Measurements from ENCODE around the gene MCF2L.
A peak's percentile ranks its signal among the peaks of the same experiment; 100 is the strongest.

Gene MCF2L

GRCh38 chr13:112963641-112964040 lies 5.4 kb upstream of the MCF2L start:
- DNase-seq (ENCODE audit: low read depth in 4 of 4, low spot score in 1 of 4), result no peak

- no peak for DNase-seq (ENCODE audit: low read depth in 4 of 4, low spot score in 1 of 4)
These were observed 4.0 kb upstream of the MCF2L start for GRCh38 chr13:112964971-112965492.

DNA sequence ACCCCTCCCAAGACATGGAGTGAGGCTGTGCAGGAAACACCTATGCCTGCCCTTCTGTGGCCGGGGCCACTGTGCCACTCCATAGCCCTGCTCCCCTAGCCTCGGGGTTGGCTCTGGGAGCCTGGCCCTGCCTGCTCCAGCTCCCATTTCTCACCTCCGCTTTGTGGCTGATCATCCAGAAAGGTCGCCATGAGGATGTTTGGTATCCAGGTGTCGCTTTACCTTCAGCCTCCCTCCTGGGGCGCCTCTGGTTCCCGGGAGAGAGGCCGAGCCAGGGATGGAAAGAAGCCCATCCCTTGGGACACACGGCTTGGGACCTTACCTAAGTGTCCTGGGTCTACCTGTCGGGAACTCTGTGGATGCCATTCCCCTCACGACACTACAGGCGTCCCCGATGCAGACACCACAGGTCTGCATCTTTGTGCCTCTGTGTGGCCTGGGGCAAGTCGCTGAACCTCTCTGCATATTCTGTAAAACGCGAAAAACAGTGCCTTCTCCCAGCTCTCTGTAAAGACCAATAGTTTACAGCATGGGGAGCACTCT lies 3.4 kb upstream of the MCF2L start:
- DNase-seq (ENCODE audit: low read depth in 4 of 4, low spot score in 1 of 4), result no peak

DNA sequence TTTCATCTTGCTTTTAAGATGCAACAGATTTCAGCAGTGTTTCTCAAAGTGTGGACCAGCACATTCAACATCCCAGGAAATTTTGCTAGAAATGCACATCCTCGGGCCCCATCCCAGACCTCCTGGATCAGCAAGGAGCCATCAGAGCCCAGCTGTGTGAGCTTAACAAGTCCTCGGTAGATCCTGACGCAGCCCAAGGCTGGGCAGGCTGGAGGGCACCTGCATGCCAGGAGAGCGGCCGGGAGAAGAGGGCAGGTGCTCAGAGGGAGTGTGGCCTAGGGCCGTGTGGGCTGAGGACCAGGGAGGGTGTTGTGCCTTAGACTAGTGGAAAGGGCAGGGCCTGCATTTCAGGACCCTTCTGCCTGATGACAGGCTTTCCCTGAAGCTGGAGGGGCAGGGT lies 2.2 kb upstream of the MCF2L start:
- DNase-seq (ENCODE audit: low read depth in 4 of 4, low spot score in 1 of 4), result no peak

DNA sequence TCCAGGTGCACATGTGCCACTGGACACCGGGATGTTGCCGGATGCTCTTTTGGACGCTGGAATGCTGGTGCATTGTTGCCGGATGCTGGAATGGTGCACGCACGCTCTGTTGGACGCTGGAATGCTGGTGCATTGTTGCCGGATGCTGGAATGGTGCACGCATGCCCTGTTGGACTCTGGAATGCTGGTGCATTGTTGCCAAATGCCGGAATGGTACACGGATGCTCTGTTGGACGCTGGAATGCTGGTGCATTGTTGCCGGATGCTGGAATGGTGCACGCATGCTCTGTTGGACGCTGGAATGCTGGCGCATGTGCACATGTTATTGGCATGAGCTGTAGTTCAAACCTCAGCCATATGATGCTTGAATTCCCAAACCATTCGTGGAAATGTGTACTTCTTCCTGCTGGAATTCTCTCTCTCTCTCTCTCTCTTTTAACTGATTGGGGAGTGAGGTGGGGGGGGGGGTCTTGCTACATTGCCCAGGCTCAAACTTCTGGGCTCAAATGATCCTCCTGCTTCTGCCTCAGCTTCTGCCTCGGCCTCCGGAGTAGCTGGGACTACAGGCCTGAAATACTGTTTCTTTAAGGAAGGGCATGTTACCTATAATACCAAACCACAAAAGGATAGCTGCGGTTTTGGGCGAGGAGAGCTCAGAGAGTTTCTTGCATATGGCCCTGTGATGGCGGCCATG lies 1.2 kb upstream of the MCF2L start:
- DNase-seq (ENCODE audit: low read depth in 4 of 4, low spot score in 1 of 4), result no peak

- peak in 2 of 4 experiments; percentile 22 to 25 for DNase-seq (ENCODE audit: low read depth in 4 of 4, low spot score in 1 of 4)
These were observed 569 bp upstream of the MCF2L start for GRCh38 chr13:112968380-112968909.

- no peak for DNase-seq (ENCODE audit: low read depth in 4 of 4, low spot score in 1 of 4)
These were observed 801 bp downstream of the MCF2L start for GRCh38 chr13:112969692-112970338.

- no peak for DNase-seq (ENCODE audit: low read depth in 4 of 4, low spot score in 1 of 4)
These were observed 1.7 kb downstream of the MCF2L start for GRCh38 chr13:112970552-112971287.

GRCh38 chr13:112971288-112971643 lies 2.3 kb downstream of the MCF2L start:
- DNase-seq (ENCODE audit: low read depth in 4 of 4, low spot score in 1 of 4), result no peak

DNA sequence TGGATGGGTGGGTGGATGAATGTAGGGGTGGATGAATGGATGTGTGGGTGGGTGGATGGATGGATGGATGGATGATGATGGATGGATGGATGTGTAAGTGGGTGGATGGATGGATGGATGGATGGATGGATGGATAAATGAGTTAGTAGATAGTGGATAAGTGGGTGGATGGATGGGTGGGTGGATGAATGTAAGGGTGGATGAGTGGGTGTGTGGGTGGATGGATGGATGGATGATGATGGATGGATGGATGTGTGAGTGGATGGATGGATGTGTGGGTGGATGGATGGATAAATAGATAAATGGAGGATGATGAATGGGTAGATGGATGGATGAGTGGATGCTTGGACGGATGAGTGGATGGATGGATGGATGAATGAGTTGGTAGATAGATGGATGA lies 3.2 kb downstream of the MCF2L start:
- no peak for DNase-seq (ENCODE audit: low read depth in 4 of 4, low spot score in 1 of 4)

DNA sequence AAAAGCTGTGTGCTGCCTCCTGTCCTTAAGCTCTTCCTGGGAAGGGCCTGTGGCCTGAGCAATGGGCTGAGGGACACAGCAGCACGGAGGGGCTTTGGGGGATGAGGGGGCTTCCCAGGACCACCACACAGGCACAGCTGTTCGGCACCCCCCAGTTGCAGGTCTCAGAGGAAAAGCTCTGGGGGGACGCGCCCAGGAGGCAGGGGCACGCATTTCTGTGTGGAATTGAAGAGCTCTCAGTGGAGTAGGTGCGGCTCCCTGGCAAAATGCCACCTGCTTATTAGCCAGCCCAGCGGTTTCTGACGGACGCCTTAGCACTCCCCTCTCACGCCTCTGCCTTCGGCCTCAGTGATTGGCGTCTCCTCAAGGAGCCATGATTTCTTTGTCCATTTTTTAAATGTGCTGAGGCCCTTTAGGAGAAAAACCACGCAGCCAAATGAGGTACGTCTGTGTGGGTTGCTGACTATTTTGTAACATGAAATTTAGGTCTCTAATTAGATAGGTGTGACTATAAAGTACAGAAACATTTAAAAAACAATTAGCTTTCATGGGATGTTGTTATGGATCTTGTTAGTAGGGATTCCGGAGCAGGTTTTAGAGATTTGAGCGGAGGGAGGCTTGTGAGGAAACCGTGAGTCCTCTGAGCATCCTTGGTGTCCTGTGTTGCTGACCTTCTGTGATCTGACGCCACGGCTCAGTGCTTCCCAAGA lies 4.0 kb downstream of the MCF2L start:
- DNase-seq (ENCODE audit: low read depth in 4 of 4, low spot score in 1 of 4), result no peak

DNA sequence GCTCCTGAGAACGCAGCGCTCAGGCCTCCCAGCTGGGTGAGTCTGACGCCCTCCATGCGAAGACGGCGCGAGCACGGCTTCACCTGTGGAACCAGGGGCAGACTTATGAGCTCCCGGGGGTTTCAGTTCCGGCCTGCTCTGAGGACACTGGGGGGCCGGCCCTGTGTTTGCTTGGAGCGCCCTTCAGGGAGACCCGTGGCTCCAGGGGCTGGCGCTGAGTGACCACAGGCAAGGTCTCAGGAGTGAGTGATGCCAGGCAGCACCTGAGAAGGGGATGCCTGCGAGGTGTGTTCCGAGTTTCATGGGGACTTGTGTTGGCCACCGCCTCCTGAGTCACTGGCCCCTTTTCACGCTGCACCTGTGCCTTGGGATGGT lies 4.5 kb downstream of the MCF2L start:
- DNase-seq (ENCODE audit: low read depth in 4 of 4, low spot score in 1 of 4), result no peak

- DNase-seq (ENCODE audit: low read depth in 4 of 4, low spot score in 1 of 4), result no peak
These were observed 5.1 kb downstream of the MCF2L start for GRCh38 chr13:112974125-112974524.

- no peak for DNase-seq (ENCODE audit: low read depth in 4 of 4, low spot score in 1 of 4)
These were observed 5.7 kb downstream of the MCF2L start for GRCh38 chr13:112974671-112975070.

GRCh38 chr13:112975401-112975939 lies 6.5 kb downstream of the MCF2L start:
- no peak for DNase-seq (ENCODE audit: low read depth in 4 of 4, low spot score in 1 of 4)

DNA sequence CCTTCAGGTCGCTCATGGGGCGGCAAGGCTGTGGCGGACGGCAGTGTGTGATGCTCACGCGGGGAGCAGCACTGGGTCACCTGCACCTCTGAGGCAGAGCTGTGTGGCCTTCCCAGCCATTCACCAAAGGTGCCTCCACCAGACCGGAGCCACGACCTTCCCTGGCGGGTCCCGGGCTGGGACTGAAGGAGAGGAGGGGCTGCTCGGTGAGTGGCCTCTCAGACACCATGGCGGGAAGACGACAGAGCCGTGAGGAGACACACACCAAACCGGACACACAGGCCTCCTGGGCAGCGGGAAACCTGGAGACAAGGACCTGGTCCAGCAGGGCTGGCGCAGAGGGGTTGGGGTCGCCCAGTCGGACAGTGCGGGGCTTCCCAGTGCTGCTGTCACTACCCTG lies 7.5 kb downstream of the MCF2L start:
- no peak for DNase-seq (ENCODE audit: low read depth in 4 of 4, low spot score in 1 of 4)

- DNase-seq (ENCODE audit: low read depth in 4 of 4, low spot score in 1 of 4), result no peak
These were observed 8.1 kb downstream of the MCF2L start for GRCh38 chr13:112977091-112977490.

- DNase-seq (ENCODE audit: low read depth in 4 of 4, low spot score in 1 of 4), result no peak
These were observed 8.5 kb downstream of the MCF2L start for GRCh38 chr13:112977525-112977924.

DNA sequence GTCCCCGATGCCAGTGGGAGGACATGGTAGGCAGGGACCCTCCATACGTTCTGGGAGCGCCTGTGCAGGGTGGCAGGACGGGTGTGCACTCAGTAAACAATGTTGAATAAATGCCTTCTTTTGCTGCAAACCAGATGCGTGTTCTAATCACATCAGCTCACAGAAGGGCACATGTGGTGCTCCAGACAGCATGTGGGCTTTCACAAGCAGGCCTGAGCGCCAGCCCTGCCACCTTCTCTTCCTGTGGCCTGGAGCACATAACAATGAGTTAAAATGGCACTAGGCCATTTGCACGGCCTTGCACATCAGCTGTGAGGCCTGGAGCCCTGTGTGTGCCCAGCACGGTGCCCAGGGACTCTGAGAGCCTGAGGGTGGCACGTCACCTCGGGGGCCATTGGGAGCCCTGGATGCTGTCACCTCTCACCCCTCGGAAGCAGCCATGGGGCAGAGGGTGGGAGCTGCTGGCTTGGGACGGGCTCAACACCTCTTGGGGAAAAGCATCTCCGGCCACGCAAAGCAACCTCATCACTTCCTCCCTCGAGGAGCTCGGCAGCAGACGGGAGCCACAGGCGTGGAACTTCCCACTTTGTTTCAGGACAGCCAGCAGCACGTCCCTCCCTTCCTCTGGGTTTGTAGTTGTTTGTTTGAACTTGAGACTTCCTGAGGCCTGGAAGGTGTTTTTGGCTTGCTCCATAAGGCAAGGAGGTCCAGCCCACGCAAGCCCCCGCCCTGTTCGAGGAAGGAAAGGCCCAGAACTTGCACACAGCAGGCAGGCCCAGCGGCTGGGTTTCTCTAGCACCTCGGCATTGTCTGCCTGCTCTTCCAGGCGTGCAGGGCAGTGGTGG lies 9.8 kb downstream of the MCF2L start:
- no peak for DNase-seq (ENCODE audit: low read depth in 4 of 4, low spot score in 1 of 4)

DNA sequence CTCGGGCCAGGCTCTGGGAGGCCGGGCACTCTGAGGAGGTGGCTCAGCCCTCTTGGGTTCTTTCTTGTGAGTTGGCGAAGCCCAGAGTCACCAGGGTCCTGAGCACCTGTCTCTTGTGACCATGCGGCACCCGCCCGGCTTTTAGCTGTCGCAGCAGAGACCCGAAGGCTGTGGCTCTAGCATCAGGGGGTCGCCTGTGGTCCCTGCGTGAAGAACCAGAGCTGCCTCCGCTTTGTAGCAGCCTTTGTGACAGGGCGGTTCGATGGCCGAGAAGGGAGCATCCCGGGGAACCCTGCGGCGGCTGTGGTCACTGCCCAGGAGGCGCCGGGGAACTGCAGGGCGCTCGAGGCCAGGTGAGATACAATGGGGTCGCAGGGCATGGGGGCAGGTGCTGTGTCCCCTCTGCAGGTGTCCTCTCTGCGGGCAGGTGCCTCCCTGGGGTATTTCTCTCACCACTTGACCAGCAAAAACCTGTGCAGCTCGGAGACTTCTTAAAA lies 10.4 kb downstream of the MCF2L start:
- no peak for DNase-seq (ENCODE audit: low read depth in 4 of 4, low spot score in 1 of 4)
